Pancreas (tissue), 10 donors: ENCODE data around the gene PFKFB1. TPM values are rescaled to one million over a fixed set of nuclear protein-coding genes. Genes with fewer than 3 reads are reported as not detected.

Source experiments
- ATAC-seq, 4 donors: fragments of 200-7000 bp; cut with Tn5 transposase; one replicate each; pipeline versions ENCODE4 v1.8.0 to v1.9.1; 2020; ENCODE audit warnings: mild to moderate bottlenecking in 4 of 4, moderate library complexity in 4 of 4
- DNase-seq, 6 donors: peaks; one replicate each; pipeline ENCODE4 v3.0.0-alpha.2; 2020
- FAIRE-seq: peaks from 2 replicates; lab custom pipeline; 2012; peaks lifted over from hg19 to GRCh38; lab: Jason Lieb, UNC
- H3K27ac ChIP-seq, 4 donors: fragments of 200-600 bp; sonication (generic); 1 replicate in 3 of 4; 2 replicates in 1 of 4; pipeline versions ENCODE4 v1.5.0 to v1.8.0; 2020
- H3K27me3 ChIP-seq, 4 donors: fragments of 200-600 bp; one replicate each; pipeline ENCODE4 v1.8.0; 2021
- H3K36me3 ChIP-seq, 3 donors: fragments of 200-600 bp; sonication (generic) in 1 of 3; one replicate each; pipeline versions ENCODE4 v1.5.0 to v1.8.0; 2020 to 2021
- H3K4me1 ChIP-seq, 3 donors: fragments of 200-600 bp; one replicate each; pipeline ENCODE4 v1.8.0; 2021
- H3K4me3 ChIP-seq, 4 donors: fragments of 200-600 bp; sonication (generic) in 2 of 4; one replicate each; pipeline versions ENCODE4 v1.5.0 to v1.8.0; 2020 to 2021
- H3K9me3 ChIP-seq, 4 donors: fragments of 200-600 bp; one replicate each; pipeline ENCODE4 v1.8.0; 2021
- CTCF ChIP-seq, 4 donors: fragments of 200-600 bp; sonication (generic) in 3 of 4; IDR thresholded peaks; one replicate each; pipeline versions ENCODE4 v1.5.0 to v1.8.0; 2021; ENCODE audit warnings: antibody characterized with exemption in 4 of 4
- WGBS, 2 donors: extraction: QIAGEN DNeasy Blood & Tissue Kit; methylation state at CpG; one replicate each; pipeline ENCODE4 v1.1.7; 2013; 5-methylcytosine and 5-hydroxymethylcytosine counted together
- intact Hi-C, 3 donors: fragments of 100-400 bp; cut with DNase I; formaldehyde crosslinking; loops; one replicate each; pipeline versions ENCODE4 v1.11.1 to v1.14.2; 2022
- polyA plus RNA-seq, 2 donors: library from polyadenylated mRNA; stranded (reverse); fragments of 200-250 nt; gene quantifications; one replicate each; pipeline ENCODE4 v1.2.3, GENCODE V29; 2013
- total RNA-seq, 6 donors: library from RNA; stranded (reverse); fragmentation: NEBNext Ultra II Directional in 4 of 6; extraction: Animal tissue kit (Norgen Biotek cat#: 25700) in 4 of 6; gene quantifications; one replicate each; pipeline versions ENCODE4 v1.2.1 to v1.2.4, GENCODE V29; 2021 to 2023
- donor health status: healthy with polysubstance abuse.
- donor health status: DM: no; HTN: no; CAD: no; lungs with moderate emphysema.
- donor health status: DM: no; HTN: no; CAD: no.
- donor health status: control.
- donor health status: control.
- donor health status: Bipolar disorder and iron deficiency.
- donor health status: DM: yes; HTN: yes; CAD: no.
- donor health status: DM: no; HTN: no; CAD: no.
- donor health status: DM: no; HTN: no; CAD: no.
- donor health status: DM: yes; HTN: yes; CAD: no.

The PFKFB1 gene
- total and polyA plus RNA-seq, 8 donors: 0.22 to 3.7 (median 0.93) TPM

GRCh38 chrX:54937416-54937815, 56.6 kb downstream of the PFKFB1 start:
- intact Hi-C loops: no loop called here
- Histone ChIP-seq H3K4me3 (no peak overlapping the region), H3K9me3 (no peaks in the 10 kb centered on the region), H3K4me1 (no peaks in the 10 kb centered on the region), H3K27me3 (no peaks in the 10 kb centered on the region), H3K27ac (no peak overlapping the region), H3K36me3 (no peaks in the 10 kb centered on the region)
- no peak for DNase-seq
- no peak for ATAC-seq
- no peak for TF ChIP-seq CTCF (IDR thresholded peaks at IDR 0.05)
- 70 to 87% methylated on average over 4 of the region's 4 CpGs for WGBS, 2 donors
- FAIRE-seq: no peak

- H3K9me3 ChIP-seq: no peaks in the 10 kb centered on the region
- no peaks in the 10 kb centered on the region for H3K4me1 ChIP-seq
- no peaks in the 10 kb centered on the region for H3K27me3 ChIP-seq
- no peak for DNase-seq
- H3K27ac ChIP-seq: no peak overlapping the region
- 65 to 88% methylated on average over 4 of the region's 4 CpGs for WGBS, 2 donors
- TF ChIP-seq CTCF (IDR thresholded peaks at IDR 0.05): no peak
- no peaks in the 10 kb centered on the region for H3K36me3 ChIP-seq
- no peak for FAIRE-seq
- H3K4me3 ChIP-seq: no peak overlapping the region
- intact Hi-C loops: no loop called here
- ATAC-seq: no peak
These were observed 58.7 kb downstream of the PFKFB1 start for GRCh38 chrX:54935306-54935705.

GRCh38 chrX:54934890-54935289, 59.1 kb downstream of the PFKFB1 start:
- Histone ChIP-seq H3K4me1 (no peaks in the 10 kb centered on the region), H3K27ac (no peak overlapping the region), H3K9me3 (no peaks in the 10 kb centered on the region), H3K27me3 (no peaks in the 10 kb centered on the region), H3K4me3 (no peak overlapping the region), H3K36me3 (no peaks in the 10 kb centered on the region)
- no peak for DNase-seq
- no peak for ATAC-seq
- no peak for FAIRE-seq
- no peak for TF ChIP-seq CTCF (IDR thresholded peaks at IDR 0.05)
- intact Hi-C loops: no loop called here
- WGBS, 2 donors: 68 to 80% methylated on average over 3 of the region's 3 CpGs

GRCh38 chrX:54934058-54934457, 59.9 kb downstream of the PFKFB1 start:
- no peaks in the 10 kb centered on the region for H3K9me3 ChIP-seq
- H3K27ac ChIP-seq: no peak overlapping the region
- DNase-seq (no peak), FAIRE-seq (no peak), ATAC-seq (no peak)
- TF ChIP-seq CTCF (IDR thresholded peaks at IDR 0.05): no peak
- intact Hi-C loops: no loop called here
- WGBS, 2 donors: 52 to 56% methylated on average over 6 of the region's 6 CpGs
- H3K27me3 ChIP-seq: no peaks in the 10 kb centered on the region
- no peaks in the 10 kb centered on the region for H3K4me1 ChIP-seq
- no peaks in the 10 kb centered on the region for H3K36me3 ChIP-seq
- H3K4me3 ChIP-seq: no peak overlapping the region

- FAIRE-seq (no peak), DNase-seq (no peak), ATAC-seq (no peak)
- no peaks in the 10 kb centered on the region for H3K36me3 ChIP-seq
- H3K27me3 ChIP-seq: no peaks in the 10 kb centered on the region
- no peak overlapping the region for H3K4me3 ChIP-seq
- WGBS, 2 donors: 70 to 78% methylated on average over 9 to 10 of the region's 10 CpGs
- H3K4me1 ChIP-seq: no peaks in the 10 kb centered on the region
- no peaks in the 10 kb centered on the region for H3K9me3 ChIP-seq
- H3K27ac ChIP-seq: no peak overlapping the region
- intact Hi-C loops: no loop called here
- TF ChIP-seq CTCF (IDR thresholded peaks at IDR 0.05): no peak
These were observed 60.7 kb downstream of the PFKFB1 start for GRCh38 chrX:54933150-54933826.
